GM18867 (cell line): ENCODE results near the gene SLC35A3.
A peak's percentile ranks its signal among the peaks of the same experiment; 100 is the strongest.

ENCODE experiments used
- ATAC-seq: cut with Tn5 transposase; IDR thresholded peaks from one replicate; pipeline ENCODE4 v1.9.1; 2021; ENCODE audit warnings: mild to moderate bottlenecking, moderate library complexity; ENCODE audit not compliant: unreplicated experiment

The SLC35A3 gene

DNA sequence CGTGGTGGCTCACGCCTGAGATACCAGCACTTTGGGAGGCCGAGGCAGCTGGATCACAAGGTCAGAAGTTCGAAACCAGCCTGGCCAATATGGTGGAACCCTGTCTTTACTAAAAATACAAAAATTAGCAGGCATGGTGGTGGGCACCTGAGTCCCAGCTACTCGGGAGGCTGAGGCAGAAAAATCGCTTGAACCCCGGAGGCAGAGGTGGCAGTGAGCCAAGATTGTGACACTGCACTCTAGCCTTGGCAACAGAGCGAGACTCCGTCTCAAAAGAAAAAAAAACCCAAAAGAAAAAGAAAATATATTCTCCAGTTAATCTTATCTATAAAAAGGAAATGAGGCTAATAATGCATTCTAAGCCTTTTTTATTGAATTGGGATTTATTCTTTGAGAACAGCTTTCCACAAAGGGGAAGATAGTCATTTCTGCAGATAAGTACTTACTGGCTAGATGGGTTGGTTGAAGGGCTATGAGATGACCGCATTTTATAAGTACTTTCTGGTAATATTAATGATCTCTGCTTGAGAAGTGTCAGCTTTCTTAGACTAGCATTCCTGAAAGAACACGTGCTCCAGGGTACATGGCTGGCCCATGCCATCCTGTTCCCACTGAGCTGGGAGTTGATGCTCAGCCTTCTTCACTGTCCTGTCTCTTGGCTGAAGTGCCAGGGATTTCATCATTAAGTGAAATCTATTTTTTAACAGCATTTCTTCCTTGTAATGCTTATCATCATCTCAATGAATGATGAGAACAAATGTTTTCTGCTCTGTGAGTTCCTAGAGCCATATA, 105.0 kb downstream of the SLC35A3 start:
- no peak for ATAC-seq

DNA sequence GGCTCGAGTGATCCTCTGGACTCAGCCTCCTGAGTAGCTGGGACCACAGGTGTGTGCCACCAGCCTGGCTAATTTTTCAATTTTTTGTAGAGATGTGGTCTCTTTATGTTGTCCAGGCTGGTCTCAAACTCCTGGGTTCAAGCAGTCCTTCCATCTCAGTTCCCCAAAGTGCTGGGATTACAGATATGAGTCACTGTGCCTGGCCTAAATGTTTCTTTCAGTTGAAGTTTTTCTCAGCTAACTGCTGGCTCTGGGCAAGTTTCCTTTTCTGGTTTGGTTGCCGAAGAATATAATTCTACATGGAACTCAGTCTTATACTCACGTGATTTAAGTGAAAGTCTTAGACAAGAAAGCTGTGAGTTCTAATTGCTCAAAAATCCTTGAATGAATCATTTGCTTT, 106.0 kb downstream of the SLC35A3 start:
- peak; percentile 36 for ATAC-seq

DNA sequence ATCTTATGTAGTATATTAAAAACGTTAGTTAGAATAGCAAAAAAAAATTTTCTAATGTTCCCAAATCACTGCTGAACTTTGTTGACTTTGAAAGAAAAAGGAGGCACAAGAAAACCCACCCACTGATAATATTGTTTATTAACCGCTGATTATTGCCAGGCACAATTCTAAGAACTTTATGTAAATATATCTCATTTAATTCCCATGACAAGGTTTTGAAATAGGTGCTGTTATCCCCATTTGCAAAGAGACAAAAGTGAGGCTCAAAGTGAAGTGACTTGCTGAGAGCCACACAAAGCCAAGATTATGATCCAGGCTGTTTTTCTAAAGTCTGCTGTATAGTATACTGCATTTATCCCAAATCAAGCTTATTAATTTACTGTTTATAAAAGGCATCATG, 106.5 kb downstream of the SLC35A3 start:
- ATAC-seq = peak; percentile 6

DNA sequence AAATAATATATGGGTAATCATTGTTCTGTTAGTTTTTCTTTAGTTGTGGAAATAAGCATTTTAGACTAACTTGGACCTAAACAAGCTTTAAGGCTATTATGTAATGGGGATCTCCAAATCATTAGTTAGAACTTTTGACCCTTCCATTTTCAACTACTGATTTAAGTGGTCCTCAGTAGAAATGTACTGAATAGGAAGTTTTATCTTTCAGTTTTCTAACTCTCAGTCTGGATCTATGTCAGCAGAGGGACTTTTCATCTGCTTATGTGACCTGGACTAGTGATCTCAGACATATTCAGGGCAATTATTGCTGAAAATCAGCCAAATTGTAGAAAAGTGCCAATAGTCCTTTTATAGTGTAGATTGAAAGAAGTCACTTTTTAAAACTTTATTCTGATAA, 106.9 kb downstream of the SLC35A3 start:
- ATAC-seq = peak; percentile 66

DNA sequence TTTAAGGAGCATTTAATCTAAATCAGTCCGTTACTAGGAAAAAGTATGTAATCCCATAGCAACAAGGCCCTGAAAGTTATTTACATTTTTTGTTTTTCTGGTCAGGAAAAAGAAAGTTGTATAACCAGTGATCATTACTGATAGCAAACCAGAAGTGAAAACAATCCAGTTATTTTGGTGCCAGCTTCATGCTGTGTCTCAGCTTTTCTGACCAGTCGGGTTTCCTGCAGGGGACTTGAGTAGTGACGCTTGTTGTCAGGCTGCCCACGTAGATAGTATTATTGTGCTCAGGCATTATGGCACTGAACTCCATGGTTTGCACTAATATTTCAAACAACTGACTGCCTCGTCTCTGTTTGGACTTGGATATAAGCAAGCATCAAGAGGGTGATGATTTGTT, 107.7 kb downstream of the SLC35A3 start:
- ATAC-seq = peak; percentile 78

DNA sequence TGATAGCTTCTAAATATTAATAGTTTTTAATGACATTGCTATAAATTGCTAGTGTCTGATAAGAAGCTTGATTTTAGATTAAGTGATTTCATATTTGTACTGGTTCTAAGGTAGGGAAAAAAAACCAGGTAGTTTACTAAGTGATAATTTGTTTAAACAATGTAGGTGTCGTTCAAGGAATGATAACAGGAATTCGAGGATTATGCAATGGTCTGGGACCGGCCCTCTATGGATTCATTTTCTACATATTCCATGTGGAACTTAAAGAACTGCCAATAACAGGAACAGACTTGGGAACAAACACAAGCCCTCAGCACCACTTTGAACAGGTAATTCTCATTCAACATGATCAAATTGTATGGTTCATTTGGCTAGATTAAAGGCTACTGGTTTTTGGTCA, 110.5 kb downstream of the SLC35A3 start:
- no peak for ATAC-seq
